ENCODE measurements around the gene ATG14.

DNA sequence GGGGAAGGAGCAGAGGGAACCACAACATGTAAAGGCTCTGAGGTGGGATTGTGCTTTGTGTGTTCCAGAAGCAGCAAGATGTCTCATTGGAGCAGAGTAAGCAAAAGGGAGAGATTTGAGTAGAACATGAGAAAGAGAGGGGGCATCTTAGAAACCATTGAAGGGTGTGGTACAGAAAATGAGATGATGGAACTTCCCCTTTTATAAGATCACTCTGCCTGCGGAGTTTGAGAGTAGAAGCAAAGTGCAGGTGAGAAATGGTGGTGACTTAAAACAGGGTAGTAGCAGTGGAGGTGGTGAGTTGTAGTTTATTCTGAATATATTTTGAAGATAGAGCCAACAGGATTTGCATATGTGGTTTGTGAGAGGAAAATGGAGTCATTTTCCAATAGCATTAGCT, 84.5 kb downstream of the ATG14 start:
- no peak for TF ChIP-seq BACH2 (CRISPR knock-in tag; IDR thresholded peaks at IDR 0.05; ENCODE audit: borderline replicate concordance)
- no peak for TF ChIP-seq PATZ1 (CRISPR knock-in tag; IDR thresholded peaks at IDR 0.05; ENCODE audit: borderline replicate concordance)
- TF ChIP-seq ZFP30 (CRISPR knock-in tag; IDR thresholded peaks at IDR 0.05): no peak
- TF ChIP-seq RARB (CRISPR knock-in tag; IDR thresholded peaks at IDR 0.05): no peak
- no peak for TF ChIP-seq CSDC2 (CRISPR knock-in tag; IDR thresholded peaks at IDR 0.05)
- no peak for TF ChIP-seq ZNF70 (CRISPR knock-in tag; IDR thresholded peaks at IDR 0.05)
- no peak for TF ChIP-seq ESRRG (CRISPR knock-in tag; IDR thresholded peaks at IDR 0.05)
- no peak for TF ChIP-seq TCF4 (CRISPR knock-in tag; IDR thresholded peaks at IDR 0.05; ENCODE audit: borderline replicate concordance)
- TF ChIP-seq PPARA (CRISPR knock-in tag; IDR thresholded peaks at IDR 0.05; ENCODE audit: borderline replicate concordance): no peak
- TF ChIP-seq, protein P1, sequence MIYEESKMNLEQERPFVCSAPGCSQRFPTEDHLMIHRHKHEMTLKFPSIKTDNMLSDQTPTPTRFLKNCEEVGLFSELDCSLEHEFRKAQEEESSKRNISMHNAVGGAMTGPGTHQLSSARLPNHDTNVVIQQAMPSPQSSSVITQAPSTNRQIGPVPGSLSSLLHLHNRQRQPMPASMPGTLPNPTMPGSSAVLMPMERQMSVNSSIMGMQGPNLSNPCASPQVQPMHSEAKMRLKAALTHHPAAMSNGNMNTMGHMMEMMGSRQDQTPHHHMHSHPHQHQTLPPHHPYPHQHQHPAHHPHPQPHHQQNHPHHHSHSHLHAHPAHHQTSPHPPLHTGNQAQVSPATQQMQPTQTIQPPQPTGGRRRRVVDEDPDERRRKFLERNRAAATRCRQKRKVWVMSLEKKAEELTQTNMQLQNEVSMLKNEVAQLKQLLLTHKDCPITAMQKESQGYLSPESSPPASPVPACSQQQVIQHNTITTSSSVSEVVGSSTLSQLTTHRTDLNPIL (CRISPR knock-in tag; IDR thresholded peaks at IDR 0.05; ENCODE audit: low read depth): no peak
- TF ChIP-seq SNAI2 (CRISPR knock-in tag; IDR thresholded peaks at IDR 0.05): no peak
- TF ChIP-seq OSR1 (CRISPR knock-in tag; IDR thresholded peaks at IDR 0.05): no peak

All from SK-N-SH treated with all-trans-retinoic acid at 6 μM for 48 hours (cell line).